Measurements from ENCODE around the gene CHST3.

CHST3 gene

GRCh38 chr10:72058347-72058898 lies 94.2 kb downstream of the CHST3 start:
- H3K36me3 ChIP-seq = no peaks in the 10 kb centered on the region
- no peaks in the 10 kb centered on the region for H3K9me3 ChIP-seq (ENCODE audit: severe bottlenecking)
- H3K27me3 ChIP-seq (ENCODE audit: insufficient read depth, low read depth, severe bottlenecking) = no peaks in the 10 kb centered on the region
- no peak overlapping the region for H3K4me3 ChIP-seq (ENCODE audit: low read depth, low read length)
- no peak for TF ChIP-seq CTCF (IDR thresholded peaks at IDR 0.05; ENCODE audit: low read depth, low read length)
- H3K27ac ChIP-seq = no peak overlapping the region
- no peak for DNase-seq

- Histone ChIP-seq H3K27me3 (ENCODE audit: insufficient read depth, low read depth, severe bottlenecking) (no peaks in the 10 kb centered on the region), H3K9me3 (ENCODE audit: severe bottlenecking) (no peaks in the 10 kb centered on the region), H3K27ac (no peak overlapping the region; the same call in 1 of the 2 replicates), H3K4me3 (ENCODE audit: low read depth, low read length) (no peak overlapping the region), H3K36me3 (no peaks in the 10 kb centered on the region)
- no peak for DNase-seq
- TF ChIP-seq CTCF (IDR thresholded peaks at IDR 0.05; ENCODE audit: low read depth, low read length) = no peak; the same call in 1 of the 2 replicates
These were observed 95.0 kb downstream of the CHST3 start for GRCh38 chr10:72058989-72059842.

- 0 out of 2 replicates have a peak, but pooled peaks cover under 1% of the 10 kb centered on the region for H3K36me3 ChIP-seq
- no peak for DNase-seq
- no peaks in the 10 kb centered on the region for H3K27me3 ChIP-seq (ENCODE audit: insufficient read depth, low read depth, severe bottlenecking)
- H3K9me3 ChIP-seq (ENCODE audit: severe bottlenecking) = no peaks in the 10 kb centered on the region
- TF ChIP-seq CTCF (IDR thresholded peaks at IDR 0.05; ENCODE audit: low read depth, low read length) = no peak
- H3K27ac ChIP-seq = no peak overlapping the region; the same call in 1 of the 2 replicates
- H3K4me3 ChIP-seq (ENCODE audit: low read depth, low read length) = no peak overlapping the region
These were observed 95.9 kb downstream of the CHST3 start for GRCh38 chr10:72059843-72060822.

- peak; percentile 54 for DNase-seq
- no peak overlapping the region for H3K27ac ChIP-seq
- H3K36me3 ChIP-seq = peaks cover 5% of the 10 kb centered on the region; the same call in 1 of the 2 replicates
- no peaks in the 10 kb centered on the region for H3K9me3 ChIP-seq (ENCODE audit: severe bottlenecking)
- peak; percentile 72 for TF ChIP-seq CTCF (IDR thresholded peaks at IDR 0.05; ENCODE audit: low read depth, low read length)
- no peaks in the 10 kb centered on the region for H3K27me3 ChIP-seq (ENCODE audit: insufficient read depth, low read depth, severe bottlenecking)
- H3K4me3 ChIP-seq (ENCODE audit: low read depth, low read length) = no peak overlapping the region
These were observed 97.3 kb downstream of the CHST3 start for GRCh38 chr10:72061491-72061890.

GRCh38 chr10:72061930-72062329 lies 97.7 kb downstream of the CHST3 start:
- Histone ChIP-seq H3K9me3 (ENCODE audit: severe bottlenecking) (no peaks in the 10 kb centered on the region), H3K27me3 (ENCODE audit: insufficient read depth, low read depth, severe bottlenecking) (no peaks in the 10 kb centered on the region), H3K36me3 (peaks cover 5% of the 10 kb centered on the region; the same call in 1 of the 2 replicates), H3K27ac (no peak overlapping the region), H3K4me3 (ENCODE audit: low read depth, low read length) (no peak overlapping the region)
- TF ChIP-seq CTCF (IDR thresholded peaks at IDR 0.05; ENCODE audit: low read depth, low read length) = no peak
- no peak for DNase-seq

All from WERI-Rb-1 (cell line).